Urothelium cell line (cell line): ENCODE data around the gene TACC2.

Experiments
- DNase-seq: peaks from one replicate; pipeline ENCODE4 v3.0.0; 2011; ENCODE audit warnings: low spot score, mixed read lengths
- FAIRE-seq: peaks from 2 replicates; lab custom pipeline; 2011; peaks lifted over from hg19 to GRCh38; lab: Jason Lieb, UNC

TACC2 gene

GRCh38 chr10:122286867-122287266 is 297.9 kb downstream of the TACC2 start:
- peak; percentile 73 for DNase-seq
- FAIRE-seq, result no peak

GRCh38 chr10:122287570-122287969 is 298.6 kb downstream of the TACC2 start:
- DNase-seq, result no peak
- no peak for FAIRE-seq

- DNase-seq (no peak), FAIRE-seq (no peak)
Measured at GRCh38 chr10:122288262-122288661, 299.3 kb downstream of the TACC2 start.

GRCh38 chr10:122288917-122289316 is 300.0 kb downstream of the TACC2 start:
- DNase-seq (no peak), FAIRE-seq (no peak)

DNA sequence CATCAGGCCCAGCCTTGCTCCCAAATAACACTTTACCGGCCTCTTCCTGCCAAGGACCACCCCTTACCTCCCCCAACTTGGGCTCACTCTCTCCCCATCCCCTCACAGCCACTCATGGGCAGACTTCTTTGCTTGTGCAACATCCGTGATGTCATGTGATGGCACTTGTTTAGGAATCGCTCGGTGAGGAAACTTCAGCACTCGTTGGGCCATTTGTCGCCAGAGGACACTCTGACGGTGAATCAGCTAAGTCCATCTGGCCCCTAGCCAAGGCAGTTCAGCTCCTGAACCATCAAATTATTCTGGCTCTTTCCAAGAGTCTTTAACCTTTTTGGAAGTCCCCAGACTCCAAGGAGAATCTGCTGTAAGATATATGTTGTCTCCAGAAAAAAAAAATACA is 301.4 kb downstream of the TACC2 start:
- DNase-seq (no peak), FAIRE-seq (no peak)

GRCh38 chr10:122290833-122291532 is 302.0 kb downstream of the TACC2 start:
- DNase-seq, result no peak
- no peak for FAIRE-seq

GRCh38 chr10:122291739-122292138 is 302.8 kb downstream of the TACC2 start:
- FAIRE-seq, result no peak
- DNase-seq, result no peak

DNA sequence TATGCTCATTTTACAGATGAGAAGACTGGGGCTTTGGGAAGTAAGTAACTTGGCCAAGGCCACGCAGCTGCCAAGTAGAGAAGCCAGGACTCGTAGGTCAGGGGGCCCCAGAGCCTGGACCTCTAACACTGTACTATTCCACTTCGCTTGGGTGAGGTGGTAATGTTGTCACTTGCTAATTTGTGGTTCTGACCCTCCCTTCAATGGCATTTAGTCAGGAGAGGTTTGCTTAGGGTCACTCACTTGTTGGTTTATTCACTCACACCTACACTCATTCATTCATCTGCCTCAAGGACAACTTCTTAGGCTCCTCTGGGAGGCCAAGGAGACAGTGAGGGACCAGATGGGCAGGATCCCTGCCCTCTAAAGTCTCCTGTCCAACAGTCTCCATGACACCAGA is 303.4 kb downstream of the TACC2 start:
- no peak for DNase-seq
- no peak for FAIRE-seq

- DNase-seq, result no peak
- FAIRE-seq, result no peak
Measured at GRCh38 chr10:122293156-122293960, 304.4 kb downstream of the TACC2 start.

DNA sequence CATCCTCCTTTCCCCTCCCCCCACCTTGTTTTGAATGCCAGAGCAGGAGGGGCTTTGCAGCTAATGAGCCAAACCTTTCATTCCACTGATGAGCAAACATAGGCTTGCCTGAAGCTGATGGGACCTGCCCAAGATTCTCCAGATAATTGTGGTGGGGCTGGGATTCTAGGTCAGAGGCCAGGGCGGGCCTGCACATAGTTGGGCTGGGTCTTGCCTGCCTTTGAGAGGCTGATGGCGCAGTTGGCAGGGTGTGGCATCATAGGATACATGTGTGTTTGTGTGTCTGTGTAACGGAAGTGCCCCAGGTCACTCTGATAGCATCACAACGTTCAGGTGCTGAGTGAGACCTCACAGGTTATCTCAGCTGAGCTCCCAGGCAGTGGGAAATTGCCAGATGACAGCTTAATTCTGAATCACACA is 305.0 kb downstream of the TACC2 start:
- no peak for FAIRE-seq

GRCh38 chr10:122294511-122295450 is 305.8 kb downstream of the TACC2 start:
- DNase-seq (no peak), FAIRE-seq (no peak)

More for the DNA sequence above, 305.0 kb downstream of the TACC2 start:
- peak; percentile 51 for DNase-seq

DNA sequence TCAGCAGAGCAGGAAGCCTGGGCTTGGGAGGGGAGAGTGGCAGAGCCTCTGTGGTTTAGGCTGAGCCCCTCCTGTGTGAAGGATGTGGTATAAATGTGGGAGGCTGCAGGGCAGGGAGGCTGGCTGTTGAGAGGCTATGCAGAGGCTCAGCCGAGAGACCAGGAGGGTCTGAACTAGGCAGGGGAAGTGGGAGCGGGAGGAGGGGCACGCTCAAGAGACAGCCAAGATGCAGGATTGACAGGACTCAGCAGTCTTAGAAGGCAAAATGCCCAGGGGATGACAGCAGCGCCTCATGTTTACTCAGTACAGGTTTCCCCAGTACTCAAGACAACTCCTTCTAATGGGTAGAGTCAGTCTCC is 306.5 kb downstream of the TACC2 start:
- FAIRE-seq (no peak), DNase-seq (no peak)

GRCh38 chr10:122296363-122297120 is 307.6 kb downstream of the TACC2 start:
- DNase-seq (no peak), FAIRE-seq (no peak)

DNA sequence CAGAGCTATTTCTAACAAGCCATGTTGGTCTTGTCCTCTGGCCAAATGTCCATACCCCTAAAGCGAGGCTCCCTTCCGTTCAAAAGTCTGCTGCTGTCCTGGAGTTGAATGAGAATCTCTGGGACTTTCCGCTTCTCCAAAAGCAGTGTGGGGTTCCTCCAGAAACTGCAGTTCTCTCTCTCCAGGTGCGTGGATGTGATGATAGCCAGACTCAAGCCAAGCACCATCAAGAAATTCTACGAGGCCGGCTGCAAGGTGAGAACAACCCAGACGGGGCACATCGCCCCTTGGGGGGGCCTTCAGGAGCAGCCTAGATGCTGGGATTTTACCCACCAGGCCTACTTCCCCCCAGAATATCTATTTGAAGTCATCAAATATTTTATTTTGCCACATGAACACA is 308.6 kb downstream of the TACC2 start:
- no peak for FAIRE-seq
- DNase-seq, result no peak

DNA sequence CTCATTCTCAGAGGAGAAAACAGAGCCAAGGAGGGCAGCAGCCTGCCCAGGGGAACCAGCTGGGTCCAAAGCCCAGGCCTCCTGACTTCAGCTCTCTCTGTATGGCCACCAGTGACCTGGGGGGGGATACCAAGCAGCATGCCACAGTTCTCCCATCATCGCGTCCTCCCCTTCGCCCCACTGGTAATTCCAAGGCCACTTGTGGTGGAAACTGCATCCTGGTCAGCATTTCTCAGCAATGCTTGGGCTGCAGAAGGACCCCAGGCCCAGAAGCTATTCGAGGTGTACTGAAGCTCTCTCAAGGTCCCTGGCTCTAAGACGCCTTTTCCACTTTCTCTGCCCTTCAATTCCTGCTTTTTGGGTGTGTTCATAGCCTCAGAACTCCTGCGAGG is 309.2 kb downstream of the TACC2 start:
- FAIRE-seq (no peak), DNase-seq (no peak)

- peak; percentile 73 for DNase-seq
- FAIRE-seq, result peak; percentile 90
Measured at GRCh38 chr10:122298598-122299301, 309.8 kb downstream of the TACC2 start.

DNA sequence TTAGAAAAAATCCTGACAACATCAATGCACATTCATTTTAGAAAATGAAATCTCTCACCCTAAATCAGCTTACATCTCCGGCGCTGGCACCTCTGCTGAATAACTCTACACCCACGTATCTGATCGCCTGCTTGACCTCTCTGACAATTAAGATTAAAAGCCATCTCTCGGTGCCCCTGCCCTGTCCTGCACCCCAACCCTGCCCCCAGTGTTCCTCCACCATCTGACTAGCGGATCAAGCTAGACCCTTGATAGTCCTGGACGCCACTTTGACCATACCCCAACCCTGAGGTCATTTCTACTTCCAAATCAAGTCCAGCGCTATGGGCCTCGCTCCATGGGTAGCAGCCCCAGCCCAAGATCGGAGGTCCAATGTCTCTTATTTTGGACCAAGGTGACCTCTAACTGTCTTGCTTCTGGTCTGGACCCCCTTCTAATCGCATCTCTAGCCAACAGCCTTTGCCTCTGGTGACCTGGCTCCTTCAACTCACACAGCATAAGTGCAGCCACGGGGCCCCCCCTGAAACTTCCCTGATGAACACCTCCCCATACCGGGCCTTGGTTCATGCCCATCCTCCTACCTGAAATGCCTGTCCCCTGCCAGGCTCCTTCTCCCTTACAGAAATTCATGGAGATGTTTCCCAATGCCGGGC is 310.6 kb downstream of the TACC2 start:
- DNase-seq (no peak), FAIRE-seq (no peak)

DNA sequence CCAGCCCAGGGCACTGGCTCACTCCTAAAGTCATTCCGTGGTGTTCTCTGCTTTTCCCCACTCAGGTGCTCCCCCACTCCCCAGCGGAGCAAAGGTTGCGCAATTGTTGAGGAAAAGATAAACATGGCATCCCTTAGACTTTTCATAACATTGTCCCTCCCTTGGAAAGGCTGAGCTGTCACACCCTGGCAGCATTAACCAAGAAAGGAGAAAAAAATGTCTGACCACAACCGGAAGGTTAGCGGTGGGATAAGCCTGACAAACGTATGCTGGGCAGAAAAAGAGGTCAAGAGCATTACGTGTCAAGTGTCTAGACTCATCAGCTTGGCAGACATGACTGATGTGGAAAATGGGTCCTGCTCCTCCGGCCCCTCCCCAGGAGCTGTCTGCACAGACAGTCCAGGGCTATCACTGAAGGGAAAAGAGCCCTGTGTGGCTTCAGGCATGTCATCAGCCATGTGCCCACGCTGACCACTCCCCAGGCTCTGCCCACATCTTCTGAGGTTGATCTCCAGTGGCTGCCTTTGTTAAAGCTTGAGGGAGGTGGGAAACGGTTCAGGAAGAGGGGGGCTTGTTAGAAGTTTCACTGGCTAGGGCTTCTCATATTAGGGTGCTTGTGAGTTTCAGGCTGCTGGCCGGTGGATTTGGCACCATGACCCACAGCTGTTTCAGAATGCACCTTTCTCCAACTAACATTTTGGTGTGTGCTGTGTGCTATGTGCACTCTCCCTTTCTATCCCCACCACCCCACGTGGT is 312.3 kb downstream of the TACC2 start:
- FAIRE-seq (peak; percentile 87), DNase-seq (peak; percentile 80)

GRCh38 chr10:122301811-122302115 is 312.8 kb downstream of the TACC2 start:
- no peak for FAIRE-seq
- DNase-seq, result no peak
